Endothelial cell (in vitro differentiated cells): ENCODE measurements around the gene HIGD2A. TPM values are rescaled to one million over a fixed set of nuclear protein-coding genes. Genes with fewer than 3 reads are reported as not detected.

Experiments used
- DNase-seq: peaks from one replicate; pipeline ENCODE4 v3.0.0; 2021; ENCODE audit warnings: low spot score
- H3K27ac Mint-ChIP-seq: one replicate; pipeline ENCODE4 v1.8.0; 2021; ENCODE audit warnings: mixed read lengths, inconsistent platforms; ENCODE audit not compliant: unreplicated experiment
- H3K27me3 Mint-ChIP-seq: one replicate; pipeline ENCODE4 v1.8.0; 2021; ENCODE audit warnings: mild to moderate bottlenecking, moderate library complexity, mixed read lengths, inconsistent platforms; ENCODE audit not compliant: unreplicated experiment
- H3K36me3 Mint-ChIP-seq: one replicate; pipeline ENCODE4 v1.8.0; 2021; ENCODE audit warnings: mild to moderate bottlenecking, low read depth, mixed read lengths, inconsistent platforms; ENCODE audit not compliant: unreplicated experiment
- H3K4me1 Mint-ChIP-seq: one replicate; pipeline ENCODE4 v1.8.0; 2021; ENCODE audit warnings: mild to moderate bottlenecking, mixed read lengths, inconsistent platforms; ENCODE audit not compliant: unreplicated experiment
- H3K4me3 Mint-ChIP-seq: one replicate; pipeline ENCODE4 v1.8.0; 2021; ENCODE audit warnings: mild to moderate bottlenecking, mixed read lengths, inconsistent platforms; ENCODE audit not compliant: unreplicated experiment
- H3K9me3 Mint-ChIP-seq: one replicate; pipeline ENCODE4 v1.8.0; 2021; ENCODE audit warnings: mixed read lengths, inconsistent platforms; ENCODE audit not compliant: unreplicated experiment
- total RNA-seq: library from RNA; stranded (reverse); fragmentation: NEBNext Ultra II Directional; extraction: Animal tissue kit (Norgen Biotek cat#: 25700); gene quantifications from one replicate; pipeline ENCODE4 v1.2.1, GENCODE V29; 2021; ENCODE audit not compliant: unreplicated experiment
- TF ChIP-seq, protein P1 (sequence below): fragments of 200-600 bp; sonication (generic); IDR thresholded peaks from one replicate; pipeline ENCODE4 v1.5.0; 2021; ENCODE audit warnings: antibody characterized with exemption; ENCODE audit not compliant: unreplicated experiment

The HIGD2A gene
- total RNA-seq, 1 donor from 2014 or later = 88.3 TPM

DNA sequence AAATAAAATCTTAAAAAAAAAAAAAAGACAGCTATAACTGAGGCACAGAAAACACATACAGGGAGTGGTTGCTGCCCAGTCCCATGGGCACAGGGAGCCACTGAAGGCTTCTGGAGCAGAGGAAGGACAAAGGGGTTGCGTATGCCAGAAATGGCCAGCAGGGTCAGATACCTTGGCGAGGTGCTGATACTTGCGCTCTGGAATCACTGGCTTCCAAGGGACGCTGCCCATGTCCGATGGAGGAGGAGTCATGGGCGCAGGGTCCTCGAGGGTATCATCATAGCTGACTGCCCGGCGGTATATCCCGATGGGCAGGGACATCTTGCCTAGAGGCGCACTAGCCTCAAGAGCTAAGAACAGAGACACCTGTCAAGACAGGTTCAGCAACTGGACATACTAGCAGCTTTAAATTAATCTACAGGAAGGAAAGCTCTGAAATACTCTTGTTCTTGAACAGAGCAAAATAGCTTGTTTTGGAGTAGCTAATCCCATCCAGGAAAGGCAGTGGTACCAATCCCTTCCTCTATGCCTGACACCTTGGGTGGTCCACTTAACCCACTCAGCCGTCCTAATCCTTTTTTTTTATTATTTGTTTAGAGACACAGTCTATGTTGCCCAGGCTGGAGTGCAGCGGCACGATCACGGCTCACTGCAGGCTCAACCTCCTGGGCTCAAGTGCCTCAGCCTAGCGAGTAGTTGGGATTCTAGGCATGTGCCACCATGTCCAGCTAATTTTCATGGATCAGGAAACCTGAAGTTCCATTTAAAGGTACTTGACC, 33.0 kb upstream of the HIGD2A start:
- no peaks in the 10 kb centered on the region for H3K9me3 Mint-ChIP-seq
- TF ChIP-seq, protein P1, sequence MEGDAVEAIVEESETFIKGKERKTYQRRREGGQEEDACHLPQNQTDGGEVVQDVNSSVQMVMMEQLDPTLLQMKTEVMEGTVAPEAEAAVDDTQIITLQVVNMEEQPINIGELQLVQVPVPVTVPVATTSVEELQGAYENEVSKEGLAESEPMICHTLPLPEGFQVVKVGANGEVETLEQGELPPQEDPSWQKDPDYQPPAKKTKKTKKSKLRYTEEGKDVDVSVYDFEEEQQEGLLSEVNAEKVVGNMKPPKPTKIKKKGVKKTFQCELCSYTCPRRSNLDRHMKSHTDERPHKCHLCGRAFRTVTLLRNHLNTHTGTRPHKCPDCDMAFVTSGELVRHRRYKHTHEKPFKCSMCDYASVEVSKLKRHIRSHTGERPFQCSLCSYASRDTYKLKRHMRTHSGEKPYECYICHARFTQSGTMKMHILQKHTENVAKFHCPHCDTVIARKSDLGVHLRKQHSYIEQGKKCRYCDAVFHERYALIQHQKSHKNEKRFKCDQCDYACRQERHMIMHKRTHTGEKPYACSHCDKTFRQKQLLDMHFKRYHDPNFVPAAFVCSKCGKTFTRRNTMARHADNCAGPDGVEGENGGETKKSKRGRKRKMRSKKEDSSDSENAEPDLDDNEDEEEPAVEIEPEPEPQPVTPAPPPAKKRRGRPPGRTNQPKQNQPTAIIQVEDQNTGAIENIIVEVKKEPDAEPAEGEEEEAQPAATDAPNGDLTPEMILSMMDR = no peak
- peaks cover 44% of the 10 kb centered on the region for H3K36me3 Mint-ChIP-seq
- H3K4me1 Mint-ChIP-seq = peaks cover 7% of the 10 kb centered on the region
- DNase-seq = no peak
- no peak overlapping the region for H3K27ac Mint-ChIP-seq
- H3K4me3 Mint-ChIP-seq = no peak overlapping the region
- H3K27me3 Mint-ChIP-seq = no peaks in the 10 kb centered on the region

DNA sequence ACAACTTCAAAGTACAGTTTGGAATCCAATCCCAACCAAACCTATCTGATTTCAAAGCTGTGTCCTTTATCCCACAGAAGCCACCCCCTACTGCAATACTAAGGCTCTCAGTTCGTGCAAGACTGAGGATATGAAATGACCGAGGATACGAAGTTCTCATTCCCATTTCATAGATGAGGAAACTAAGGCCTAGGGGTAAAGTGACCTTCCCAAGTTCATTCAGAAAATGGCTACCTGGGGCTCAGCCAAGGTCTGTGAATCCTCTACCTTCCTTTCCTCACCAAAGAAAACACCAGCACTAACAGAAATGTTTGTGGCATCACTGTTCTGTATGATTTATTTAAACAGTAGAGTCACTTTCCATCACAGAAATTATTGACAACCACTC, 32.4 kb upstream of the HIGD2A start:
- Mint-ChIP-seq H3K27me3 (no peaks in the 10 kb centered on the region), H3K4me3 (no peak overlapping the region), H3K27ac (no peak overlapping the region), H3K36me3 (peaks cover 41% of the 10 kb centered on the region), H3K9me3 (no peaks in the 10 kb centered on the region), H3K4me1 (peaks cover 10% of the 10 kb centered on the region)
- no peak for DNase-seq
- TF ChIP-seq, protein P1 = no peak

DNA sequence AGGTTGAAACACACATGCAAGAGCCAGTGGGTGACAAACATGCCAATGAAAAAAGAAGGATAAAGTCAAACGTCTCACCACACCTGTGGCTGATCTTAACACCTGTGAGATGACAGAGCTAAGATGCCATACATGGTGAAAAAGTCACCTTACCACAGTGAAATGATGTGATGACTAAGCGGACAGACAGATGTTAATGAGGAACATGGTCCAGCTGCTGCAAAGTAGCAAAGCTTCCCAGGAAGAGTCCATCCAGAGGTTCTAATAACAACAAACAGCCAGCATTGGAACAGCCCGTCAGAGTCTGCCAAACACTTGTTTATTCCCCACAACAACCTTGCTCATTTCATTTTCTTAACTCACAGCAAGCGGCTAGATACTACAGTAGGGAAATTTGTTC, 28.9 kb upstream of the HIGD2A start:
- no peaks in the 10 kb centered on the region for H3K9me3 Mint-ChIP-seq
- peaks cover 5% of the 10 kb centered on the region for H3K27me3 Mint-ChIP-seq
- no peak for DNase-seq
- peaks cover 8% of the 10 kb centered on the region for H3K4me1 Mint-ChIP-seq
- no peak overlapping the region for H3K27ac Mint-ChIP-seq
- TF ChIP-seq, protein P1 = no peak
- peak overlapping the region; percentile 64 for H3K4me3 Mint-ChIP-seq
- H3K36me3 Mint-ChIP-seq = peaks cover 18% of the 10 kb centered on the region

DNA sequence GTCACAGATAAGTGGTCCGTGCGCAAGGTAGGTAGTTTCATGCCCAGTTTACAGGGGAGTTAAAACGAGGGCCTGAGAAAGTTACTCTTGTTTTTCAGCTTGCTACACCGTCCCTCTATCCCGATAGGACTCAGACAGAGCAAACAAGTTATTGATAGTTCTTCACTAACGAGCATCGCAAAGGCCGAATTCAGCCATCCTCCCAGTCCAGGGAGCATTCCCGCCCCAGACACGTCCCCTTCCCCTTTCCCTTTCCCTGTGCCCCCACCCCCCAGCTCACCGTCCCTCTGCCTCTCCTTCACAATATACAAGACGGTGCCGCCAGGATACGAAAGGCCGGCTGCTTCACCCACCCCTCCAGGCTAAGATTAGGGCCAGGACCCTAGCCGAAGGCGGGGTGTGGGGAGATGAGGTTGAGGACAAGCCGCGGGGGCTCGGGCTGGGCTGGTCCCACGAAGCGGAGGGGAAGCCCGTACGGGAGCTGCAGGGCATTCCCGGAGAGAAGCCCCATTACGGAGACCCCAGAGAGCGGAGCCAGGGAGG, 27.6 kb upstream of the HIGD2A start:
- peak overlapping the region; percentile 97 for H3K4me3 Mint-ChIP-seq
- DNase-seq = peak; percentile 26

More for the DNA sequence above, 27.6 kb upstream of the HIGD2A start:
- TF ChIP-seq, protein P1 = no peak
- Mint-ChIP-seq H3K4me1 (peaks cover 8% of the 10 kb centered on the region), H3K9me3 (no peaks in the 10 kb centered on the region), H3K27me3 (peaks cover 5% of the 10 kb centered on the region), H3K36me3 (peaks cover 14% of the 10 kb centered on the region), H3K27ac (peak overlapping the region; percentile 61)
